HEK293 (cell line): Measurements from ENCODE around the gene CATSPERE.

ENCODE experiments used
- HOXC10 ChIP-seq: sonication (generic); formaldehyde crosslinking; IDR thresholded peaks from 2 replicates; pipeline ENCODE4 v1.8.1; 2023; ENCODE audit warnings: mild to moderate bottlenecking, missing genetic modification reagents
- IKZF3 ChIP-seq: fragments of 450-650 bp; IDR thresholded peaks from 2 replicates; pipeline ENCODE4 v1.5.0; 2018; ENCODE audit warnings: missing biosample characterization, mild to moderate bottlenecking, missing genetic modification characterization, moderate library complexity
- KLF16 ChIP-seq: fragments of 450-650 bp; formaldehyde crosslinking; IDR thresholded peaks from 2 replicates; pipeline ENCODE4 v1.5.1; 2017; ENCODE audit warnings: missing biosample characterization, missing genetic modification characterization
- KLF8 ChIP-seq: fragments of 450-650 bp; formaldehyde crosslinking; IDR thresholded peaks from 2 replicates; pipeline ENCODE4 v1.5.1; 2016; ENCODE audit warnings: missing biosample characterization, missing genetic modification characterization
- PRDM2 ChIP-seq: fragments of 450-650 bp; formaldehyde crosslinking; IDR thresholded peaks from 2 replicates; pipeline ENCODE4 v1.5.1; 2016; ENCODE audit warnings: missing biosample characterization, missing genetic modification characterization, borderline replicate concordance
- ZBTB20 ChIP-seq: fragments of 450-650 bp; formaldehyde crosslinking; IDR thresholded peaks from 2 replicates; pipeline ENCODE4 v1.5.1; 2016; ENCODE audit warnings: missing biosample characterization, missing genetic modification characterization
- ZBTB7A ChIP-seq: fragments of 450-650 bp; formaldehyde crosslinking; IDR thresholded peaks from 2 replicates; pipeline ENCODE4 v1.5.1; 2016; ENCODE audit warnings: low read depth, missing biosample characterization, missing genetic modification characterization
- ZFP37 ChIP-seq: fragments of 450-650 bp; formaldehyde crosslinking; IDR thresholded peaks from 2 replicates; pipeline ENCODE4 v1.5.1; 2016; ENCODE audit warnings: missing biosample characterization, missing genetic modification characterization
- ZFP69B ChIP-seq: fragments of 450-650 bp; formaldehyde crosslinking; IDR thresholded peaks from 2 replicates; pipeline ENCODE4 v1.5.1; 2016; ENCODE audit warnings: missing biosample characterization, missing genetic modification characterization
- ZIC2 ChIP-seq: fragments of 450-650 bp; formaldehyde crosslinking; IDR thresholded peaks from 2 replicates; pipeline ENCODE4 v1.5.1; 2016; ENCODE audit warnings: missing biosample characterization, missing genetic modification characterization
- ZNF133 ChIP-seq: fragments of 450-650 bp; formaldehyde crosslinking; IDR thresholded peaks from 2 replicates; pipeline ENCODE4 v1.5.1; 2016; ENCODE audit warnings: missing biosample characterization, missing genetic modification characterization
- ZNF146 ChIP-seq: fragments of 450-650 bp; formaldehyde crosslinking; IDR thresholded peaks from 2 replicates; pipeline ENCODE4 v1.5.1; 2016; ENCODE audit warnings: missing biosample characterization, missing genetic modification characterization
- ZNF214 ChIP-seq: fragments of 450-650 bp; formaldehyde crosslinking; IDR thresholded peaks from 2 replicates; pipeline ENCODE4 v1.5.1; 2017; ENCODE audit warnings: missing biosample characterization, mild to moderate bottlenecking, missing genetic modification characterization, borderline replicate concordance
- ZNF221 ChIP-seq: fragments of 450-650 bp; formaldehyde crosslinking; IDR thresholded peaks from 2 replicates; pipeline ENCODE4 v1.5.1; 2017; ENCODE audit warnings: missing biosample characterization, missing genetic modification characterization, borderline replicate concordance
- ZNF311 ChIP-seq: fragments of 450-650 bp; formaldehyde crosslinking; IDR thresholded peaks from 2 replicates; pipeline ENCODE4 v1.5.1; 2017; ENCODE audit warnings: missing biosample characterization, missing genetic modification characterization, borderline replicate concordance
- ZNF391 ChIP-seq: fragments of 450-650 bp; formaldehyde crosslinking; IDR thresholded peaks from 2 replicates; pipeline ENCODE4 v1.5.1; 2016; ENCODE audit warnings: low read depth, missing biosample characterization, missing genetic modification characterization, borderline replicate concordance
- ZNF426 ChIP-seq: fragments of 450-650 bp; formaldehyde crosslinking; IDR thresholded peaks from 2 replicates; pipeline ENCODE4 v1.5.1; 2017; ENCODE audit warnings: missing biosample characterization, missing genetic modification characterization, mild to moderate bottlenecking, inconsistent platforms, moderate library complexity
- ZNF629 ChIP-seq: fragments of 450-650 bp; formaldehyde crosslinking; IDR thresholded peaks from 2 replicates; pipeline ENCODE4 v1.5.1; 2017; ENCODE audit warnings: missing biosample characterization, missing genetic modification characterization
- ZNF692 ChIP-seq: fragments of 450-650 bp; formaldehyde crosslinking; IDR thresholded peaks from 2 replicates; pipeline ENCODE4 v1.5.1; 2016; ENCODE audit warnings: missing biosample characterization, missing genetic modification characterization
- ZNF777 ChIP-seq: fragments of 450-650 bp; formaldehyde crosslinking; IDR thresholded peaks from 2 replicates; pipeline ENCODE4 v1.5.1; 2017; ENCODE audit warnings: missing biosample characterization, missing genetic modification characterization, borderline replicate concordance
- ZNF843 ChIP-seq: fragments of 450-650 bp; formaldehyde crosslinking; IDR thresholded peaks from 2 replicates; pipeline ENCODE4 v1.5.1; 2016; ENCODE audit warnings: missing biosample characterization, missing genetic modification characterization
- ZSCAN4 ChIP-seq: fragments of 450-650 bp; formaldehyde crosslinking; IDR thresholded peaks from 2 replicates; pipeline ENCODE4 v1.5.1; 2017; ENCODE audit warnings: missing biosample characterization, missing genetic modification characterization
- TF ChIP-seq, protein P1 (sequence below): fragments of 450-650 bp; formaldehyde crosslinking; IDR thresholded peaks from 2 replicates; pipeline ENCODE4 v1.5.1; 2016; ENCODE audit warnings: missing biosample characterization, missing genetic modification characterization
- TF ChIP-seq, protein P2 (sequence below): fragments of 450-650 bp; formaldehyde crosslinking; IDR thresholded peaks from 2 replicates; pipeline ENCODE4 v1.5.1; 2016; ENCODE audit warnings: missing biosample characterization, missing genetic modification characterization
- TF ChIP-seq, protein P3 (sequence below): fragments of 450-650 bp; formaldehyde crosslinking; IDR thresholded peaks from 2 replicates; pipeline ENCODE4; 2016; ENCODE audit warnings: missing biosample characterization, missing genetic modification characterization

CATSPERE gene

GRCh38 chr1:244451539-244451950 lies 9.5 kb upstream of the CATSPERE start, which contains the start of gene ADSS2 (continued):
- TF ChIP-seq PRDM2 (tag by site-specific recombination) (peak; percentile 71; the same call in 1 of the 2 replicates), ZBTB7A (tag by site-specific recombination) (peak; percentile 70; the same call in 1 of the 2 replicates), ZFP69B (tag by site-specific recombination) (peak; percentile 15; the same call in 1 of the 2 replicates), ZNF777 (tag by site-specific recombination) (no peak), ZNF214 (no peak), ZNF692 (tag by site-specific recombination) (peak; percentile 77), ZNF629 (peak; percentile 36), KLF8 (tag by site-specific recombination) (peak; percentile 93), ZIC2 (tag by site-specific recombination) (peak; percentile 52), ZNF391 (tag by site-specific recombination) (peak; percentile 91; the same call in 1 of the 2 replicates), ZNF221 (tag by site-specific recombination) (no peak), ZFP37 (tag by site-specific recombination) (peak; percentile 98; the same call in 1 of the 2 replicates), ZNF311 (tag by site-specific recombination) (no peak), ZBTB20 (tag by site-specific recombination) (peak; percentile 99), ZNF426 (tag by site-specific recombination) (no peak), KLF16 (tag by site-specific recombination) (peak; percentile 77; the same call in 1 of the 2 replicates), HOXC10 (CRISPR knock-in tag) (0 out of 2 replicates have a peak, but pooled peaks have one; percentile 61), IKZF3 (tag by site-specific recombination) (no peak), ZNF146 (tag by site-specific recombination) (peak; percentile 25; the same call in 1 of the 2 replicates), ZNF843 (tag by site-specific recombination) (0 out of 2 replicates have a peak, but pooled peaks have one; percentile 31), ZSCAN4 (tag by site-specific recombination) (peak; percentile 43), ZNF133 (tag by site-specific recombination) (peak; percentile 19; the same call in 1 of the 2 replicates)
- TF ChIP-seq, protein P1, sequence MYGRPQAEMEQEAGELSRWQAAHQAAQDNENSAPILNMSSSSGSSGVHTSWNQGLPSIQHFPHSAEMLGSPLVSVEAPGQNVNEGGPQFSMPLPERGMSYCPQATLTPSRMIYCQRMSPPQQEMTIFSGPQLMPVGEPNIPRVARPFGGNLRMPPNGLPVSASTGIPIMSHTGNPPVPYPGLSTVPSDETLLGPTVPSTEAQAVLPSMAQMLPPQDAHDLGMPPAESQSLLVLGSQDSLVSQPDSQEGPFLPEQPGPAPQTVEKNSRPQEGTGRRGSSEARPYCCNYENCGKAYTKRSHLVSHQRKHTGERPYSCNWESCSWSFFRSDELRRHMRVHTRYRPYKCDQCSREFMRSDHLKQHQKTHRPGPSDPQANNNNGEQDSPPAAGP (tag by site-specific recombination), result peak; percentile 65
- TF ChIP-seq, protein P2, sequence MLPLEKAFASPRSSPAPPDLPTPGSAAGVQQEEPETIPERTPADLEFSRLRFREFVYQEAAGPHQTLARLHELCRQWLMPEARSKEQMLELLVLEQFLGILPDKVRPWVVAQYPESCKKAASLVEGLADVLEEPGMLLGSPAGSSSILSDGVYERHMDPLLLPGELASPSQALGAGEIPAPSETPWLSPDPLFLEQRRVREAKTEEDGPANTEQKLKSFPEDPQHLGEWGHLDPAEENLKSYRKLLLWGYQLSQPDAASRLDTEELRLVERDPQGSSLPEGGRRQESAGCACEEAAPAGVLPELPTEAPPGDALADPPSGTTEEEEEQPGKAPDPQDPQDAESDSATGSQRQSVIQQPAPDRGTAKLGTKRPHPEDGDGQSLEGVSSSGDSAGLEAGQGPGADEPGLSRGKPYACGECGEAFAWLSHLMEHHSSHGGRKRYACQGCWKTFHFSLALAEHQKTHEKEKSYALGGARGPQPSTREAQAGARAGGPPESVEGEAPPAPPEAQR (tag by site-specific recombination), result no peak
- TF ChIP-seq, protein P3, sequence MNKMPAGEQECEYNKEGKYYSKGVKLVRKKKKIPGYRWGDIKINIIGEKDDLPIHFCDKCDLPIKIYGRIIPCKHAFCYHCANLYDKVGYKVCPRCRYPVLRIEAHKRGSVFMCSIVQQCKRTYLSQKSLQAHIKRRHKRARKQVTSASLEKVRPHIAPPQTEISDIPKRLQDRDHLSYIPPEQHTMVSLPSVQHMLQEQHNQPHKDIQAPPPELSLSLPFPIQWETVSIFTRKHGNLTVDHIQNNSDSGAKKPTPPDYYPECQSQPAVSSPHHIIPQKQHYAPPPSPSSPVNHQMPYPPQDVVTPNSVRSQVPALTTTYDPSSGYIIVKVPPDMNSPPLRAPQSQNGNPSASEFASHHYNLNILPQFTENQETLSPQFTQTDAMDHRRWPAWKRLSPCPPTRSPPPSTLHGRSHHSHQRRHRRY (tag by site-specific recombination), result 0 out of 2 replicates have a peak, but pooled peaks have one; percentile 28
- TF ChIP-seq, all 188 proteins: peak for 38
